Right lobe of liver (tissue), 6 donors: Measurements from ENCODE around the gene FRMD4A. TPM values are rescaled to one million over a fixed set of nuclear protein-coding genes. Genes with fewer than 3 reads are reported as not detected.
A peak's percentile ranks its signal among the peaks of the same experiment; 100 is the strongest.

Experiments used
- ATAC-seq, 4 donors: fragments of 200-7000 bp; cut with Tn5 transposase; one replicate each; pipeline ENCODE4 v1.9.1; 2020; ENCODE audit warnings: mild to moderate bottlenecking in 4 of 4, moderate library complexity in 4 of 4
- DNase-seq, 3 donors: peaks; one replicate each; pipeline ENCODE4 v3.0.0-alpha.2; 2020
- H3K27ac ChIP-seq, 3 donors: fragments of 200-600 bp; one replicate each; pipeline ENCODE4 v1.8.0; 2022
- H3K27me3 ChIP-seq, 2 donors: fragments of 200-600 bp; one replicate each; pipeline ENCODE4 v1.8.0; 2022
- H3K36me3 ChIP-seq, 4 donors: fragments of 200-600 bp; sonication (generic) in 1 of 4; one replicate each; pipeline versions ENCODE4 v1.5.1 to v1.8.0; 2017 to 2022; ENCODE audit warnings: control low read depth in 1 of 4
- H3K4me1 ChIP-seq, 4 donors: fragments of 200-600 bp; sonication (generic) in 1 of 4; one replicate each; pipeline versions ENCODE4 v1.5.1 to v1.8.0; 2017 to 2022; ENCODE audit warnings: control low read depth in 1 of 4
- H3K4me3 ChIP-seq, 3 donors: fragments of 200-600 bp; one replicate each; pipeline ENCODE4 v1.8.0; 2022
- H3K9me3 ChIP-seq, 4 donors: fragments of 200-600 bp; sonication (generic) in 1 of 4; one replicate each; pipeline versions ENCODE4 v1.5.1 to v1.8.0; 2017 to 2022; ENCODE audit warnings: control low read depth in 1 of 4
- POLR2A ChIP-seq: fragments of 450-650 bp; IDR thresholded peaks from one replicate; pipeline ENCODE4 v1.6.1; 2017; ENCODE audit warnings: antibody characterized with exemption, mild to moderate bottlenecking
- WGBS: methylation state at CpG from one replicate; pipeline ENCODE4 v1.1.6; 2018; ENCODE audit warnings: low coverage, low lambda C conversion rate; ENCODE audit not compliant: insufficient coverage; ENCODE audit errors: missing lambda C conversion rate; 5-methylcytosine and 5-hydroxymethylcytosine counted together
- intact Hi-C, 2 donors: fragments of 100-400 bp; cut with DNase I; formaldehyde crosslinking; loops; one replicate each; pipeline versions ENCODE4 v1.11.2 to v1.14.1; 2022
- total RNA-seq, 6 experiments: library from RNA; depleted of rRNA in 2 of 6; stranded (reverse); fragments of >200 nt in 2 of 6; fragmentation: NEBNext Ultra II Directional in 3 of 6; extraction: Animal tissue kit (Norgen Biotek cat#: 25700) in 3 of 6; gene quantifications; one replicate each; pipeline versions ENCODE4 v1.1.0 to v1.2.4, GENCODE V29; 2016 to 2023
- TF ChIP-seq, protein P1 (sequence below), 4 donors: fragments of 200-600 bp in 3 of 4; fragments of 450-650 bp in 1 of 4; IDR thresholded peaks; one replicate each; pipeline versions ENCODE4 v1.5.1 to v1.8.0; 2016 to 2022; ENCODE audit warnings: antibody characterized with exemption in 4 of 4, mild to moderate bottlenecking in 2 of 4
- donor health status: DM: no; HTN: yes; CAD: no.
- donor health status: DM: no; HTN: no; CAD: no.
- donor health status: DM: no; HTN: no; CAD: no.
- donor health status: DM: no; HTN: yes; CAD: no.
- donor health status: DM: no; HTN: yes; CAD: no.

FRMD4A gene
- total RNA-seq, 6 experiments from 2014 or later, result 8.4 to 22.8 (median 13.3) TPM

DNA sequence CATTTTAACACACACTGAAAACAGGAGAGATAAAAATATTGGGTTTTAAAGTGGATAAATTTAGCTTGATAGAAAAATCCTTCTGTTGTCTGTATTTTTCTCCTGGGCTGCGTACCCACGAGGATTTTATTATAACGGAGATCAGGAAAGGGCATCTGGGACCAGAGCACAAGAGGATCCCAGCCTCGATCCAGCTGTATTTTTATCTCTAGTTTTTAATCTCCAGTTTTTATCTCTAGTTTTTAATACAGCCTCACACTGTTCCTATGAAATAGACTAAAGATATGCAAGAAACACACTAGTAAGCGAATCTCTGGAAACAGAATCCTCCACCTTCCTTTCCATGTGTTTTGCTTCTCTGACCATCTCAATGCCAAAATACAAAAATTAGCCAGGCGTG lies 295.2 kb downstream of the FRMD4A start:
- no peak for DNase-seq
- Histone ChIP-seq H3K9me3 (no peaks in the 10 kb centered on the region), H3K4me1 (no peaks in the 10 kb centered on the region), H3K36me3 (no peaks in the 10 kb centered on the region), H3K27ac (no peak overlapping the region), H3K4me3 (no peak overlapping the region), H3K27me3 (no peaks in the 10 kb centered on the region)
- WGBS, result 81% methylated on average over 6 of the region's 6 CpGs
- intact Hi-C loops, result no loop called here
- TF ChIP-seq POLR2A, result no peak
- TF ChIP-seq, protein P1, sequence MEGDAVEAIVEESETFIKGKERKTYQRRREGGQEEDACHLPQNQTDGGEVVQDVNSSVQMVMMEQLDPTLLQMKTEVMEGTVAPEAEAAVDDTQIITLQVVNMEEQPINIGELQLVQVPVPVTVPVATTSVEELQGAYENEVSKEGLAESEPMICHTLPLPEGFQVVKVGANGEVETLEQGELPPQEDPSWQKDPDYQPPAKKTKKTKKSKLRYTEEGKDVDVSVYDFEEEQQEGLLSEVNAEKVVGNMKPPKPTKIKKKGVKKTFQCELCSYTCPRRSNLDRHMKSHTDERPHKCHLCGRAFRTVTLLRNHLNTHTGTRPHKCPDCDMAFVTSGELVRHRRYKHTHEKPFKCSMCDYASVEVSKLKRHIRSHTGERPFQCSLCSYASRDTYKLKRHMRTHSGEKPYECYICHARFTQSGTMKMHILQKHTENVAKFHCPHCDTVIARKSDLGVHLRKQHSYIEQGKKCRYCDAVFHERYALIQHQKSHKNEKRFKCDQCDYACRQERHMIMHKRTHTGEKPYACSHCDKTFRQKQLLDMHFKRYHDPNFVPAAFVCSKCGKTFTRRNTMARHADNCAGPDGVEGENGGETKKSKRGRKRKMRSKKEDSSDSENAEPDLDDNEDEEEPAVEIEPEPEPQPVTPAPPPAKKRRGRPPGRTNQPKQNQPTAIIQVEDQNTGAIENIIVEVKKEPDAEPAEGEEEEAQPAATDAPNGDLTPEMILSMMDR (IDR thresholded peaks at IDR 0.05), result no peak
- no peak for ATAC-seq

DNA sequence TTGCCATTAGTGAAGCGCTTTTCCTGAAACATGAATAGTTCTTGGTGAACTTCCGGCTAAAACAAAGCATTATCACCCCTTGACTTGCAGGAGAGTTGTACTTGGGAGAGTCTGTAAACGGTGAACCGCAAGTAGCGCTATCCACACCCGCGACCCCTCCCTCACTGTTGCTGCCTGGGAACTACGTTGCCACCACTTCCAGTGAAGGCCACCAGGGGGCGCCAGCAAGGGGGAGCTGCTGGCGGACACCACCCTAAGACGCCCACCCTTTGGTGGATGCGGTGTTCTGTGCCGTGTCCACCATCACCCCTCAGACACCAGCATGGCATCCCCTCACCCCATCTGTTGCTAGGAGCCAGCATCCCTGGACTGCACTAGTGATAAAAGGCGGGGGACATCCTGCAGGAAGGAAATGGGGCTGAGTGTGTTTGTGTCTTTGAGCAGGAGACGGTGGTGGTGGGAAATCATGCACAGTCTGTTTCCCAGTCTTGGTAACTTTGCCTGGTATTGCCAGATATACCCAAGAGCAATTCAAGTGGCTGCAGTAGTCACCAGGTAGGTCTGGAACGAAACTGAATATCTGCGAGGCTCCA lies 298.2 kb downstream of the FRMD4A start:
- Histone ChIP-seq H3K9me3 (no peaks in the 10 kb centered on the region), H3K4me1 (no peaks in the 10 kb centered on the region), H3K4me3 (no peak overlapping the region), H3K36me3 (no peaks in the 10 kb centered on the region), H3K27me3 (no peaks in the 10 kb centered on the region), H3K27ac (no peak overlapping the region)
- TF ChIP-seq, protein P1 (IDR thresholded peaks at IDR 0.05), result peak; percentile 52 to 60 (median 56)
- no peak for TF ChIP-seq POLR2A
- no peak for DNase-seq
- intact Hi-C loops, result no loop called here
- peak in 3 of 4 donors; percentile 28 to 55 (median 41) for ATAC-seq
- 37% methylated on average over 10 of the region's 17 CpGs for WGBS

DNA sequence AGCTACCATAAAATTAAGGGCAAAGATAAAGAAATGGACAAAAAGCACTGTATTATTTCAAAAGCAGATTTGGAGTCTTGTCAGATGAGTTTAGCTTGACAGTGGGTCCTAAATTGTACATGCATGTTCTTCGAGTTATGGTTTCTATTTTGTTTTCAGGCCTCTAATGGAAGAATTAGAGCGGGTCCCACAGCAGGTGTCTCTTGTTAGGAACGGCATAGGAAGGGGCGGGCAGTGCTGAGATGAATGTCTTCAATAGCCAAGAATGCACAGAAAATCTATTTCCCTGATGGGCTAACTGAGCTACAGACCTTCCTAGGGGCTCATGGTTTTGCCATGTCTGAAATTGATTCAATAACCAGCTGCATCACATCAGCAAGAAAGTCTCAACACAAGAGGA lies 304.4 kb downstream of the FRMD4A start:
- H3K27me3 ChIP-seq, result no peaks in the 10 kb centered on the region
- TF ChIP-seq, protein P1 (IDR thresholded peaks at IDR 0.05), result no peak
- no peak for TF ChIP-seq POLR2A
- no peak for ATAC-seq
- H3K4me1 ChIP-seq, result no peaks in the 10 kb centered on the region
- WGBS, result 81% methylated on average over 2 of the region's 4 CpGs
- H3K4me3 ChIP-seq, result no peak overlapping the region
- no peaks in the 10 kb centered on the region for H3K36me3 ChIP-seq
- intact Hi-C loops, result no loop called here
- H3K27ac ChIP-seq, result no peak overlapping the region
- no peak for DNase-seq
- no peaks in the 10 kb centered on the region for H3K9me3 ChIP-seq

DNA sequence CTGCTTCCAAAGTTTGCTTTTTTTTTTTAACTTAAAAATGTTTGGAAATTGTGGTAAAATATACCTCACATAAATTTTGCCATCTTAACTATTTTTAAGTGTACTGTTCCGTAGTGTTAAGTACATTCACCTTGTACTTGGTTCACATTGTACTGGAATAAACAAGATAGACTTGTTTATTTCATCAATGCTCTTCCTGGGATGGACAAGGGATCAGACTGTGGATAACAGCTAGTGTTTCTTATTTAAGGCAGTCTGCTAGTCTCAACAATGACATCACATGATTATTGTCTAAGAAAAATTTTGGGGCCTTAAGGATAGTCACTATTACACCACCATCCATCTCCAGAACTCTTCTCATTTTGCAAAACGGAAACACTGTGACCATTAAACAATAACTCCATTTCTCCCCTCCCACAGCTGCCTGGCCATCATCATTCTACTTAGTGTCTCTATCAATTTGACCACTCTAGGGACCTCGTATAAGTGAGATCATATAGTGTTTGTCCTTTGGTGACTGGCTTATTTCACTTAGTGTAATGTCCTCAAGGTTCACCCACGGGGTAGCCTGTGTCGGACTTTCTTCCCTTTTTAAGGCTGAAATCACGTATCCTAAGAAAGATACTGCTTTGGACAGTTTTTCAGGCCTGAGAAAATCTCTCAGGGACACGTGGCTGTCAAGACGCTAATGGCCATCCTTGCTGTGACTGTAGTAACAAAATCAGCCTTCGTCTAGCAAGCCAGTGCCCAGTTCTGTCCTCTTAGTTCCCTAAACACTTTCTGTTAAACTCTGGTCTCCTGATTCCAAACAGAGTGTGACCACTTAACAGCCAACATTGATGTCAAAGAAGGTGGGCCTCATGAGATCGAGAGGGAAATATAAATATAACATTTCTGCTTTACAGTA lies 305.2 kb downstream of the FRMD4A start:
- no peaks in the 10 kb centered on the region for H3K27me3 ChIP-seq
- H3K27ac ChIP-seq, result no peak overlapping the region
- 62% methylated on average over 10 of the region's 10 CpGs for WGBS
- H3K9me3 ChIP-seq, result no peaks in the 10 kb centered on the region
- no peaks in the 10 kb centered on the region for H3K36me3 ChIP-seq
- DNase-seq, result no peak
- intact Hi-C loops, result no loop called here
- TF ChIP-seq POLR2A, result no peak
- TF ChIP-seq, protein P1 (IDR thresholded peaks at IDR 0.05), result no peak
- H3K4me3 ChIP-seq, result no peak overlapping the region
- peak in 1 of 4 donors; percentile 54 for ATAC-seq
- H3K4me1 ChIP-seq, result no peaks in the 10 kb centered on the region
